OCI-LY7 (cell line): ENCODE results near the gene DUSP9.

Source experiments
- CTCF ChIP-seq: fragments of 200-600 bp; sonication (generic); conservative IDR thresholded peaks from 2 replicates; pipeline ENCODE4 v1.5.1; 2014; ENCODE audit warnings: mild to moderate bottlenecking, antibody characterized with exemption, low read length, moderate library complexity, mixed read lengths
- EZH2phosphoT487 ChIP-seq: fragments of 200-600 bp; sonication (generic); IDR thresholded peaks from 2 replicates; pipeline ENCODE4 v1.6.1; 2018; ENCODE audit warnings: low read depth, borderline replicate concordance, mild to moderate bottlenecking, mixed run types, antibody characterized with exemption, low read length, moderate library complexity, mixed read lengths

GRCh38 chrX:153633048-153633447 lies 14.0 kb upstream of the DUSP9 start:
- TF ChIP-seq CTCF (no peak), EZH2phosphoT487 (no peak)
